Right atrium auricular region (tissue), 2 donors: ENCODE results near the gene ZEB1. TPM values are rescaled to one million over a fixed set of nuclear protein-coding genes. Genes with fewer than 3 reads are reported as not detected.

Source experiments
- DNase-seq: peaks from one replicate; pipeline ENCODE4 v3.0.0-alpha.2; 2019; ENCODE audit warnings: low spot score
- H3K27ac ChIP-seq, 2 donors: fragments of 200-600 bp; sonication (generic); 1 replicate in 1 of 2; 2 replicates in 1 of 2; pipeline ENCODE4 v1.5.1; 2016 to 2019
- H3K27me3 ChIP-seq, 2 donors: fragments of 200-600 bp; sonication (generic); one replicate each; pipeline versions ENCODE4 v1.5.1 to v1.6.0; 2017 to 2019
- H3K36me3 ChIP-seq: fragments of 200-600 bp; sonication (generic); one replicate; pipeline ENCODE4 v1.5.1; 2016
- H3K4me1 ChIP-seq, 2 donors: fragments of 200-600 bp; sonication (generic); one replicate each; pipeline versions ENCODE4 v1.5.1 to v1.6.0; 2017 to 2019
- H3K4me3 ChIP-seq, 2 donors: fragments of 200-600 bp; sonication (generic); 1 replicate in 1 of 2; 2 replicates in 1 of 2; pipeline ENCODE4 v1.5.1; 2017 to 2019; ENCODE audit warnings: mild to moderate bottlenecking in 1 of 2, moderate library complexity in 1 of 2
- H3K9me3 ChIP-seq, 2 donors: fragments of 200-600 bp; sonication (generic); one replicate each; pipeline ENCODE4 v1.5.1; 2019
- CTCF ChIP-seq, 2 donors: fragments of 200-600 bp; sonication (generic); IDR thresholded peaks; one replicate each; pipeline ENCODE4 v1.5.1; 2019; ENCODE audit warnings: antibody characterized with exemption in 2 of 2
- total RNA-seq, 2 donors: library from RNA; depleted of rRNA; stranded (reverse); fragments of >200 nt; gene quantifications; one replicate each; pipeline ENCODE4 v1.1.0, GENCODE V29; 2016

The ZEB1 gene
- total RNA-seq, 2 donors from 2014 or later = 52.9 to 60.8 TPM

GRCh38 chr10:31384589-31384949, 65.6 kb downstream of the ZEB1 start:
- Histone ChIP-seq H3K9me3 (no peaks in the 10 kb centered on the region), H3K27me3 (no peaks in the 10 kb centered on the region), H3K36me3 (peaks cover 5% of the 10 kb centered on the region), H3K27ac (no peak overlapping the region), H3K4me3 (no peak overlapping the region), H3K4me1 (peaks cover 0 to 7% of the 10 kb centered on the region in 2 donors)
- no peak for DNase-seq
- no peak for TF ChIP-seq CTCF (IDR thresholded peaks at IDR 0.05)

GRCh38 chr10:31390804-31391203, 71.8 kb downstream of the ZEB1 start:
- DNase-seq = no peak
- H3K27ac ChIP-seq = no peak overlapping the region
- no peak overlapping the region for H3K4me3 ChIP-seq
- H3K4me1 ChIP-seq = peaks cover 0 to 10% of the 10 kb centered on the region in 2 donors
- no peaks in the 10 kb centered on the region for H3K27me3 ChIP-seq
- no peak for TF ChIP-seq CTCF (IDR thresholded peaks at IDR 0.05)
- H3K9me3 ChIP-seq = no peaks in the 10 kb centered on the region
- peaks cover 5% of the 10 kb centered on the region for H3K36me3 ChIP-seq

GRCh38 chr10:31393844-31394243, 74.8 kb downstream of the ZEB1 start:
- DNase-seq = no peak
- H3K27ac ChIP-seq = no peak overlapping the region
- H3K36me3 ChIP-seq = peaks cover 1% of the 10 kb centered on the region
- H3K4me1 ChIP-seq = peaks cover 0 to 29% of the 10 kb centered on the region in 2 donors
- TF ChIP-seq CTCF (IDR thresholded peaks at IDR 0.05) = no peak
- no peak overlapping the region for H3K4me3 ChIP-seq
- no peaks in the 10 kb centered on the region for H3K27me3 ChIP-seq
- H3K9me3 ChIP-seq = no peaks in the 10 kb centered on the region

GRCh38 chr10:31395695-31396094, 76.7 kb downstream of the ZEB1 start:
- H3K9me3 ChIP-seq = no peaks in the 10 kb centered on the region
- DNase-seq = no peak
- H3K4me1 ChIP-seq = peaks cover 0 to 47% of the 10 kb centered on the region in 2 donors
- H3K27ac ChIP-seq = peak overlapping the region; percentile 27 to 67
- H3K36me3 ChIP-seq = no peaks in the 10 kb centered on the region
- no peak for TF ChIP-seq CTCF (IDR thresholded peaks at IDR 0.05)
- H3K4me3 ChIP-seq = no peak overlapping the region
- H3K27me3 ChIP-seq = no peaks in the 10 kb centered on the region

- H3K27me3 ChIP-seq = no peaks in the 10 kb centered on the region
- no peaks in the 10 kb centered on the region for H3K9me3 ChIP-seq
- TF ChIP-seq CTCF (IDR thresholded peaks at IDR 0.05) = no peak
- no peak overlapping the region for H3K4me3 ChIP-seq
- DNase-seq = no peak
- peak overlapping the region; percentile 27 to 67 for H3K27ac ChIP-seq
- no peaks in the 10 kb centered on the region for H3K36me3 ChIP-seq
- H3K4me1 ChIP-seq = peaks cover 0 to 54% of the 10 kb centered on the region in 2 donors
Observed at GRCh38 chr10:31396376-31396775, 77.4 kb downstream of the ZEB1 start.

- no peak for TF ChIP-seq CTCF (IDR thresholded peaks at IDR 0.05)
- Histone ChIP-seq H3K4me3 (no peak overlapping the region), H3K36me3 (no peaks in the 10 kb centered on the region), H3K27me3 (no peaks in the 10 kb centered on the region), H3K9me3 (no peaks in the 10 kb centered on the region), H3K27ac (no peak overlapping the region), H3K4me1 (peaks cover 0 to 62% of the 10 kb centered on the region in 2 donors)
- DNase-seq = no peak
Observed at GRCh38 chr10:31397852-31398251, 78.8 kb downstream of the ZEB1 start.
